HG03066 (cell line): Measurements from ENCODE around the gene TRIP13.
"Not testable (repeated sequence)": the region's sequence is repeated elsewhere in the genome, so short reads cannot be mapped to it uniquely, and the experiment has no call there.

Source experiments
- ATAC-seq: cut with Tn5 transposase; IDR thresholded peaks from one replicate; pipeline ENCODE4 v1.9.1; 2021; ENCODE audit warnings: low read depth; ENCODE audit not compliant: unreplicated experiment

The TRIP13 gene

GRCh38 chr5:916441-917293 is 24.0 kb downstream of the TRIP13 start:
- ATAC-seq, result no peak

- not testable (repeated sequence) for ATAC-seq
These were observed 26.0 kb downstream of the TRIP13 start for GRCh38 chr5:918717-919116.

GRCh38 chr5:919356-920000 is 26.8 kb downstream of the TRIP13 start:
- ATAC-seq, result no peak

- no peak for ATAC-seq
These were observed 27.6 kb downstream of the TRIP13 start for GRCh38 chr5:920321-920720.

- ATAC-seq, result no peak
These were observed 29.1 kb downstream of the TRIP13 start for GRCh38 chr5:921456-922435.

GRCh38 chr5:922436-923280 is 30.0 kb downstream of the TRIP13 start:
- ATAC-seq, result no peak

GRCh38 chr5:923281-923873 is 30.7 kb downstream of the TRIP13 start:
- ATAC-seq, result no peak

GRCh38 chr5:926417-927171 is 33.9 kb downstream of the TRIP13 start:
- no peak for ATAC-seq

GRCh38 chr5:927172-928015 is 34.7 kb downstream of the TRIP13 start:
- ATAC-seq, result no peak

GRCh38 chr5:929182-929581 is 36.5 kb downstream of the TRIP13 start:
- ATAC-seq, result not testable (repeated sequence)

GRCh38 chr5:929596-929995 is 36.9 kb downstream of the TRIP13 start:
- no peak for ATAC-seq

- no peak for ATAC-seq
These were observed 38.2 kb downstream of the TRIP13 start for GRCh38 chr5:930866-931265.

GRCh38 chr5:931570-932145 is 39.0 kb downstream of the TRIP13 start:
- ATAC-seq, result no peak

GRCh38 chr5:932151-932627 is 39.5 kb downstream of the TRIP13 start:
- ATAC-seq, result no peak

GRCh38 chr5:932628-933250 is 40.1 kb downstream of the TRIP13 start:
- no peak for ATAC-seq

- no peak for ATAC-seq
These were observed 40.7 kb downstream of the TRIP13 start for GRCh38 chr5:933251-933861.

- not testable (repeated sequence) for ATAC-seq
These were observed 41.3 kb downstream of the TRIP13 start for GRCh38 chr5:933951-934350.
